ENCODE results near the gene RMND5A.

DNA sequence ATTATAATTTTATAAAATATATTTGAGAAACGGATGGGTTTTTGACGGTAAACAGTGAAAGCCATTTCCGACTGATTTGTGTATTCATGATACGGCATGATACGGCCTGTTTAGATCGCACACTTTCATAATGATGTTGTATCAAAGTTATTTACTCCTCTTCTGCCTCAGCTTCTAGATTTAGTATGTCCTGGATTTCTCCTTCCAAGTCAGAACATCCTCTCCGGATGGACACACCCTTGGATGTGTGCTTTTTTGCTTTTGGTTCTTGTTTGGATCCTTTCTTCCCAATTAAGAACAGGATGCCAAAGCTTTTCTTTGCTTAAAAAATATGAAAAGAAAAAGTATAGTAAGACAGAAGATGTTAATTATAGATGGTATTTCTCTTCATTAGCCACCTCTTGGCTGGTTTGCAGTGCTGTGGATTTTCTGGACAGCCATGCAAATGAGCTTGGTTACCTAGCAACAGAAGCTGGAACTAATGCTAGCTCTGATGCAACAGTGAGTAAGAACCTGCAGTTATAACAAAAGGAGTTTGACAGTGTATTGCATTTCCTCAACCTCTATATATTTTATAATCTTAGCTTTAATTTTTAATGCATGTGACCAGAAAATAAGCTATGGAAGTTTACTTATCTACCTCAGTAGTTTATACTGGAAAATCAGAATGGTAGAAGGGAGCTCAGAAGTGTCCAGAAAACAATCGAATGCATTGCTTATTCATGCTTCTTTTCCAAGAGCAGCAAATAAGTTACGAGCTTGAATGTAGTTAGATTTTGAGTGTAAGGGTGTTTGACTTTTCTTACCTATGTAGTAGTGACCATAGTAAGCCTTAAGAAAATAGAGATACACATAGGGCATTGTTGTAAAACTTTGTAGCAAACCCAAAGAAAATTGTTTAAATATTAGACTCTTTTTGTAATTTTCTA, 27.9 kb downstream of the RMND5A start:
- TF ChIP-seq POLR2A (IDR thresholded peaks at IDR 0.05), result no peak
- TF ChIP-seq, protein P1, sequence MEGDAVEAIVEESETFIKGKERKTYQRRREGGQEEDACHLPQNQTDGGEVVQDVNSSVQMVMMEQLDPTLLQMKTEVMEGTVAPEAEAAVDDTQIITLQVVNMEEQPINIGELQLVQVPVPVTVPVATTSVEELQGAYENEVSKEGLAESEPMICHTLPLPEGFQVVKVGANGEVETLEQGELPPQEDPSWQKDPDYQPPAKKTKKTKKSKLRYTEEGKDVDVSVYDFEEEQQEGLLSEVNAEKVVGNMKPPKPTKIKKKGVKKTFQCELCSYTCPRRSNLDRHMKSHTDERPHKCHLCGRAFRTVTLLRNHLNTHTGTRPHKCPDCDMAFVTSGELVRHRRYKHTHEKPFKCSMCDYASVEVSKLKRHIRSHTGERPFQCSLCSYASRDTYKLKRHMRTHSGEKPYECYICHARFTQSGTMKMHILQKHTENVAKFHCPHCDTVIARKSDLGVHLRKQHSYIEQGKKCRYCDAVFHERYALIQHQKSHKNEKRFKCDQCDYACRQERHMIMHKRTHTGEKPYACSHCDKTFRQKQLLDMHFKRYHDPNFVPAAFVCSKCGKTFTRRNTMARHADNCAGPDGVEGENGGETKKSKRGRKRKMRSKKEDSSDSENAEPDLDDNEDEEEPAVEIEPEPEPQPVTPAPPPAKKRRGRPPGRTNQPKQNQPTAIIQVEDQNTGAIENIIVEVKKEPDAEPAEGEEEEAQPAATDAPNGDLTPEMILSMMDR (IDR thresholded peaks at IDR 0.05), result no peak
